H1 (cell line): Measurements from ENCODE around the gene ANKS1A. TPM values are rescaled to one million over a fixed set of nuclear protein-coding genes. Genes with fewer than 3 reads are reported as not detected.

ENCODE experiments used
- CTCF ChIA-PET: fragments of 300-600 bp; sonication (Branson Sonifier 250); formaldehyde crosslinking; loops from one replicate; lab custom pipeline; 2021; ENCODE audit not compliant: partially characterized antibody; lab: Charles Lee
- POLR2A ChIA-PET: fragments of 300-600 bp; sonication (Branson Sonifier 250); formaldehyde crosslinking; loops from one replicate; lab custom pipeline; 2021; ENCODE audit warnings: inconsistent platforms; ENCODE audit not compliant: partially characterized antibody; lab: Charles Lee
- DNase-seq, 2 experiments: peaks; one replicate each; pipeline versions ENCODE4 v3.0.0 to v3.0.0-alpha.2; 2010 to 2022; ENCODE audit warnings: low spot score in 2 of 2, low read depth in 1 of 2, mixed read lengths in 1 of 2
- FAIRE-seq: peaks from 2 replicates; lab custom pipeline; 2011; peaks lifted over from hg19 to GRCh38; lab: Jason Lieb, UNC
- H2AFZ ChIP-seq: 2 replicates; pipeline ENCODE4 v1.8.1; 2012; ENCODE audit warnings: low read length, inconsistent platforms
- H2AK5ac ChIP-seq: 2 replicates; pipeline ENCODE4 v1.6.1; 2013; ENCODE audit warnings: low read depth, low read length
- H2BK120ac ChIP-seq: replicated peaks from 2 replicates; pipeline ENCODE3; 2013; ENCODE audit warnings: low read depth, low read length, inconsistent platforms
- H2BK12ac ChIP-seq: 2 replicates; pipeline ENCODE4 v1.6.1; 2013; ENCODE audit warnings: low read depth, low read length
- H2BK15ac ChIP-seq: 2 replicates; pipeline ENCODE4 v1.6.1; 2013; ENCODE audit warnings: low read length
- H2BK20ac ChIP-seq: 2 replicates; pipeline ENCODE4 v1.6.1; 2013; ENCODE audit warnings: low read length
- H2BK5ac ChIP-seq: 2 replicates; pipeline ENCODE4 v1.6.1; 2013; ENCODE audit warnings: low read depth, low read length
- H3K14ac ChIP-seq: 2 replicates; pipeline ENCODE4 v1.6.1; 2013; ENCODE audit warnings: inconsistent platforms; ENCODE audit not compliant: insufficient read length
- H3K18ac ChIP-seq: 2 replicates; pipeline ENCODE4 v1.6.1; 2013; ENCODE audit warnings: low read length; ENCODE audit errors: extremely low read depth
- H3K23ac ChIP-seq: 2 replicates; pipeline ENCODE4 v1.6.1; 2013; ENCODE audit warnings: inconsistent platforms; ENCODE audit not compliant: insufficient read length
- H3K23me2 ChIP-seq: 2 replicates; pipeline ENCODE4 v1.6.1; 2013; ENCODE audit warnings: low read depth, low read length
- H3K27ac ChIP-seq: 2 replicates; pipeline ENCODE4 v1.6.1; 2011; ENCODE audit warnings: low read depth, low read length, inconsistent platforms
- H3K27me3 ChIP-seq, 4 experiments: replicated peaks in 1 of 4; 1 replicate in 1 of 4; 2 replicates in 3 of 4; pipeline versions ENCODE4 v1.6.1 to v1.8.1; 2011 to 2013; ENCODE audit warnings: low read length in 3 of 4, mild to moderate bottlenecking in 3 of 4, inconsistent platforms in 2 of 4, mixed read lengths in 2 of 4, moderate library complexity in 1 of 4; ENCODE audit not compliant: control insufficient read depth in 3 of 4, insufficient read depth in 3 of 4; ENCODE audit errors: extremely low read depth in 1 of 4
- H3K36me3 ChIP-seq, 4 experiments: 2 replicates each; pipeline versions ENCODE4 v1.6.1 to v1.8.1; 2011 to 2013; ENCODE audit warnings: mild to moderate bottlenecking in 4 of 4, low read length in 3 of 4, moderate library complexity in 2 of 4, control low read depth in 1 of 4, inconsistent platforms in 1 of 4; ENCODE audit not compliant: insufficient read depth in 4 of 4, control insufficient read depth in 2 of 4
- H3K4ac ChIP-seq: replicated peaks from 2 replicates; pipeline ENCODE3; 2013; ENCODE audit warnings: low read length, low read depth, mixed read lengths, inconsistent platforms; ENCODE audit not compliant: insufficient read length
- H3K4me1 ChIP-seq, 4 experiments: replicated peaks in 1 of 4; 1 replicate in 1 of 4; 2 replicates in 3 of 4; pipeline versions ENCODE4 v1.6.1 to v1.8.1; 2011 to 2013; ENCODE audit warnings: low read length in 3 of 4, inconsistent platforms in 2 of 4, mixed read lengths in 1 of 4; ENCODE audit not compliant: insufficient read depth in 4 of 4, control insufficient read depth in 3 of 4
- H3K4me2 ChIP-seq, 2 experiments: 2 replicates each; pipeline versions ENCODE4 v1.6.1 to v1.8.1; 2011 to 2013; ENCODE audit warnings: low read depth in 2 of 2, low read length in 2 of 2, control low read depth in 1 of 2, inconsistent platforms in 1 of 2, mild to moderate bottlenecking in 1 of 2; ENCODE audit not compliant: insufficient read depth in 1 of 2
- H3K4me3 ChIP-seq, 4 experiments: fragments of 200-600, 300-600 bp in 1 of 4; sonication (generic), shearing (Covaris generic), sonication (Bioruptor Twin) in 1 of 4; 2 replicates each; pipeline versions ENCODE4 v1.5.1 to v1.8.1; 2011 to 2016; ENCODE audit warnings: low read length in 4 of 4, low read depth in 3 of 4, control low read depth in 2 of 4, inconsistent platforms in 2 of 4, mild to moderate bottlenecking in 2 of 4, mixed read lengths in 1 of 4, moderate library complexity in 1 of 4; ENCODE audit not compliant: insufficient read depth in 2 of 4; ENCODE audit errors: extremely low read depth in 1 of 4
- H3K56ac ChIP-seq: replicated peaks from 2 replicates; pipeline ENCODE3; 2013; ENCODE audit warnings: low read depth, mild to moderate bottlenecking, mixed read lengths, low read length, inconsistent platforms; ENCODE audit not compliant: insufficient read length
- H3K79me1 ChIP-seq: 2 replicates; pipeline ENCODE4 v1.6.1; 2013; ENCODE audit warnings: low read depth, low read length, control low read depth
- H3K79me2 ChIP-seq, 2 experiments: 2 replicates each; pipeline versions ENCODE4 v1.6.1 to v1.8.1; 2012 to 2013; ENCODE audit warnings: low read length in 2 of 2, mild to moderate bottlenecking in 2 of 2, inconsistent platforms in 1 of 2; ENCODE audit not compliant: insufficient read depth in 2 of 2, control insufficient read depth in 1 of 2
- H3K9ac ChIP-seq, 4 experiments: replicated peaks in 1 of 4; 1 replicate in 1 of 4; 2 replicates in 3 of 4; pipeline versions ENCODE4 v1.6.1 to v1.8.1; 2011 to 2013; ENCODE audit warnings: low read depth in 3 of 4, low read length in 3 of 4, control low read depth in 2 of 4, mild to moderate bottlenecking in 2 of 4, moderate library complexity in 2 of 4, inconsistent platforms in 1 of 4; ENCODE audit errors: extremely low read depth in 1 of 4
- H3K9me3 ChIP-seq, 2 experiments: 2 replicates each; pipeline versions ENCODE4 v1.6.1 to v1.8.1; 2012 to 2013; ENCODE audit warnings: mild to moderate bottlenecking in 2 of 2, moderate library complexity in 2 of 2, control low read depth in 1 of 2, inconsistent platforms in 1 of 2, low read depth in 1 of 2, low read length in 1 of 2, mixed read lengths in 1 of 2; ENCODE audit not compliant: insufficient read depth in 2 of 2
- H4K20me1 ChIP-seq, 2 experiments: replicated peaks in 1 of 2; 2 replicates each; pipeline versions ENCODE3 to v1.8.1; 2011 to 2013; ENCODE audit warnings: inconsistent platforms in 2 of 2, low read length in 2 of 2, mild to moderate bottlenecking in 1 of 2; ENCODE audit not compliant: insufficient read depth in 2 of 2, control insufficient read depth in 1 of 2
- H4K5ac ChIP-seq: 2 replicates; pipeline ENCODE4 v1.6.1; 2013; ENCODE audit warnings: low read length, low read depth, mixed read lengths, inconsistent platforms; ENCODE audit not compliant: insufficient read length
- H4K8ac ChIP-seq: 2 replicates; pipeline ENCODE4 v1.8.0; 2013; ENCODE audit warnings: mild to moderate bottlenecking, moderate library complexity, low read length, inconsistent platforms; ENCODE audit not compliant: insufficient read depth; ENCODE audit errors: extremely low read depth
- H4K91ac ChIP-seq: replicated peaks from 2 replicates; pipeline ENCODE3; 2013; ENCODE audit warnings: low read length, mixed read lengths, inconsistent platforms; ENCODE audit not compliant: insufficient read length
- CBX8 ChIP-seq: fragments of 300-800, 300-1000 bp; sonication (generic); IDR thresholded peaks from 2 replicates; pipeline ENCODE4 v1.7.1; 2016; ENCODE audit warnings: low read depth, low read length, borderline replicate concordance
- JUND ChIP-seq: IDR thresholded peaks from 2 replicates; pipeline ENCODE4 v1.6.1; 2011; ENCODE audit warnings: mild to moderate bottlenecking, improper control_type of control experiment, low read length
- KDM1A ChIP-seq: fragments of 200-600, 300-600 bp; sonication (generic); IDR thresholded peaks from 2 replicates; pipeline ENCODE4 v1.7.1; 2016; ENCODE audit warnings: mild to moderate bottlenecking, low read length, borderline replicate concordance
- SAP30 ChIP-seq: fragments of 300-600 bp; sonication (generic); IDR thresholded peaks from 2 replicates; pipeline ENCODE4 v1.7.1; 2012; ENCODE audit warnings: low read length, moderate library complexity, mild to moderate bottlenecking, inconsistent platforms; ENCODE audit not compliant: insufficient read depth, insufficient replicate concordance
- WGBS, 2 experiments: shearing (Covaris generic) in 1 of 2; methylation state at CpG; one replicate each; pipeline versions ENCODE4 v1.1.6 to v1.1.7; 2013 to 2015; ENCODE audit warnings: low lambda C conversion rate in 2 of 2, mixed read lengths in 2 of 2, inconsistent platforms in 1 of 2, low coverage in 1 of 2, missing lambda C conversion rate in 1 of 2; ENCODE audit not compliant: insufficient replicate concordance in 2 of 2, insufficient coverage in 1 of 2, insufficient read length in 1 of 2; ENCODE audit errors: extremely low coverage in 1 of 2, missing lambda C conversion rate in 1 of 2; 5-methylcytosine and 5-hydroxymethylcytosine counted together
- polyA plus RNA-seq, 7 experiments: library from polyadenylated mRNA; depleted of rRNA in 3 of 7; stranded (reverse) in 5 of 7; unstranded in 2 of 7; fragments of >200 nt in 5 of 7; fragments of 200-250 nt in 2 of 7; gene quantifications; 1 replicate in 5 of 7; 2 replicates in 1 of 7; 4 replicates in 1 of 7; pipeline versions ENCODE4 v1.2.1 to v1.2.3, GENCODE V29; 2011 to 2013; ENCODE audit warnings: missing spikeins in 2 of 7, mixed read lengths in 2 of 7
- total RNA-seq: library from RNA; stranded (reverse); fragmentation: NEBNext Ultra II Directional; extraction: Animal tissue kit (Norgen Biotek cat#: 25700); gene quantifications from 2 replicates; pipeline ENCODE4 v1.2.1, GENCODE V29; 2021

ANKS1A gene
- total and polyA plus RNA-seq, 2 of the 8 experiments (the other 6 are each of a cell fraction or from before 2014, with no cell fraction given), result 9.8 to 30.9 TPM

DNA sequence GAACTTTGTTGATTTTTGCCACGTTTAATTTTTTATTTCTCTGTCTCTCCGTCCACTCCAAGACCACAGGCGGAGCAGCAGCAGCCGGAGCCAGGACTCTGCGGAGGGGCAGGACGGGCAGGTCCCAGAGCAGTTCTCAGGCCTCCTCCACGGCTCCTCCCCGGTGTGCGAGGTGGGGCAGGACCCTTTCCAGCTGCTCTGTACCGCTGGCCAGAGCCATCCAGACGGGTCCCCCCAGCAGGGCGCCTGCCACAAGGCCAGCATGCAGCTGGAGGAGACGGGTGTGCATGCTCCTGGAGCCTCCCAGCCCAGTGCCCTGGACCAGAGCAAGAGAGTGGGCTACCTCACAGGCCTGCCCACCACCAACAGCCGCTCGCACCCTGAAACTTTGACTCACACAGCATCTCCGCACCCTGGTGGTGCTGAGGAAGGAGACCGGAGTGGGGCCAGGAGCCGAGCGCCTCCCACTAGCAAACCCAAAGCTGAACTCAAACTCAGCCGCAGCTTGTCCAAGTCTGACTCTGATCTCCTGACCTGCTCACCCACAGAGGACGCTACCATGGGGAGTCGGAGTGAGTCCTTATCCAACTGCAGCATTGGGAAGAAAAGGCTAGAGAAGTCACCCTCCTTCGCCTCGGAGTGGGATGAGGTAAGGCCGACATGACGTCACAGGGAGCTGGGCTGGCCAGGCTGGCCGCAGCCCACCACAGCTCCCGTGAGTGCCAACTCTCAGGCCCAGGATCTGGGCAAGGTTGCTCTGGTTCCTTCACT lies 128.5 kb downstream of the ANKS1A start:
- H3K9me3 ChIP-seq, result no peaks in the 10 kb centered on the region
- no peaks in the 10 kb centered on the region; the same call in 1 of the 2 replicates for H3K79me1 ChIP-seq
- WGBS, 2 experiments, result 96% methylated on average over 27 of the region's 28 CpGs; no CpG with 5 or more reads in 1 of the 2 experiments
- no peak overlapping the region for H2BK15ac ChIP-seq
- DNase-seq (no peak), FAIRE-seq (no peak)
- H3K56ac ChIP-seq, result no peak overlapping the region
- no peak overlapping the region for H2BK120ac ChIP-seq
- no peak overlapping the region for H3K4me2 ChIP-seq
- no peak overlapping the region for H3K4me3 ChIP-seq
- ChIA-PET CTCF (interaction anchor here (1.4 to 2.6 kb wide), 3 partner anchors 9 to 31 kb away, joined by 3 to 11 read pairs (median 5); no protein-coding TSS in a partner anchor), POLR2A (interaction anchor here (1.3 kb wide), 1 partner anchor 76 kb away, joined by 4 read pairs; no protein-coding TSS in a partner anchor)
- no peak overlapping the region for H2AK5ac ChIP-seq
- H3K18ac ChIP-seq, result no peak overlapping the region
- no peak overlapping the region for H2BK5ac ChIP-seq
- H3K23ac ChIP-seq, result no peak overlapping the region
- H3K79me2 ChIP-seq, result no peaks in the 10 kb centered on the region
- no peak for TF ChIP-seq JUND
- no peak for TF ChIP-seq KDM1A
- no peak for TF ChIP-seq CBX8
- TF ChIP-seq SAP30, result no peak
- no peaks in the 10 kb centered on the region for H4K20me1 ChIP-seq
- no peak overlapping the region for H3K4ac ChIP-seq
- H2BK12ac ChIP-seq, result no peak overlapping the region
- peaks cover 0 to 10% (median 6%) of the 10 kb centered on the region in 4 experiments; a peak in 4 of 8 replicates for H3K36me3 ChIP-seq
- peaks cover 2 to 13% (median 9%) of the 10 kb centered on the region in 4 experiments; a peak in 6 of 7 replicates for H3K4me1 ChIP-seq
- no peak overlapping the region for H2AFZ ChIP-seq
- no peak overlapping the region for H4K8ac ChIP-seq
- no peak overlapping the region for H3K9ac ChIP-seq
- H3K23me2 ChIP-seq, result no peaks in the 10 kb centered on the region
- H3K14ac ChIP-seq, result no peak overlapping the region
- no peak overlapping the region for H4K91ac ChIP-seq
- H3K27ac ChIP-seq, result no peak overlapping the region
- no peak overlapping the region for H4K5ac ChIP-seq
- H3K27me3 ChIP-seq, result no peaks in the 10 kb centered on the region
- no peak overlapping the region for H2BK20ac ChIP-seq
